SH-SY5Y (cell line): ENCODE results near the gene KRT38.

Experiments
- GATA2 ChIP-seq: IDR thresholded peaks from 2 replicates; pipeline ENCODE4 v1.6.1; 2011; ENCODE audit warnings: mild to moderate bottlenecking, low read depth, low read length
- GATA3 ChIP-seq: IDR thresholded peaks from 2 replicates; pipeline ENCODE4 v1.6.1; 2011; ENCODE audit warnings: low read depth, mild to moderate bottlenecking, low read length, moderate library complexity

Gene KRT38

DNA sequence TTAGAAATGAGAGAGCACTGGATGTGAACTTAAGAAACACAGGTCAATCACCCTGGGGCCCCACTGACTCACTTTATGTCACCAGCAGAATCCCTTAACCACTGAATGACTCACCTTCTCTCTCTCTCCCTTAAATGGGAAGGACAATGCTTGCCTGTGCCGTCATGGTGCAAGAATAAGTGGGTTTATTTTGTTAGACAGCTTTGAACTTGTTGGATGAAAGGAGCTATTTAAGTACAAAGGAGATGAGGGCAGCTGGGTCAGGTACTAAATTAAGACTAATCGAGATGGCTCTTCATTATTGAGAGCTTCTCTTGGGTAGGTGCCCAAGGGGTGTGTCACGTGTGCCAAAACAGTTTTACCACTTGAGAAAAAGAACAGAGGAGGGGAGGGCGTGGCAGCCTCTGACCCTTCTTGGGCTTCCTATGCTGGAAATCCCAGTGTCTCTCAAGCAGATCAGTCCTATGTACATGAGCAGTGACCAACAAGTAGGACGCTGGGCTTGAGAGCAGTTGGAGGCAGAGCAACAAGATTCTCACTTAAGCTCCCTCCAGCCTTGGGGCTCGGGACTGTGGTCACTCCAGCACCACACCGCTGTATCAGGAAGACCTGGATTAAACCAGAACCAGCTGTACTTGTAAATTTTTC, 36.6 kb downstream of the KRT38 start:
- TF ChIP-seq GATA3 (no peak), GATA2 (no peak)

DNA sequence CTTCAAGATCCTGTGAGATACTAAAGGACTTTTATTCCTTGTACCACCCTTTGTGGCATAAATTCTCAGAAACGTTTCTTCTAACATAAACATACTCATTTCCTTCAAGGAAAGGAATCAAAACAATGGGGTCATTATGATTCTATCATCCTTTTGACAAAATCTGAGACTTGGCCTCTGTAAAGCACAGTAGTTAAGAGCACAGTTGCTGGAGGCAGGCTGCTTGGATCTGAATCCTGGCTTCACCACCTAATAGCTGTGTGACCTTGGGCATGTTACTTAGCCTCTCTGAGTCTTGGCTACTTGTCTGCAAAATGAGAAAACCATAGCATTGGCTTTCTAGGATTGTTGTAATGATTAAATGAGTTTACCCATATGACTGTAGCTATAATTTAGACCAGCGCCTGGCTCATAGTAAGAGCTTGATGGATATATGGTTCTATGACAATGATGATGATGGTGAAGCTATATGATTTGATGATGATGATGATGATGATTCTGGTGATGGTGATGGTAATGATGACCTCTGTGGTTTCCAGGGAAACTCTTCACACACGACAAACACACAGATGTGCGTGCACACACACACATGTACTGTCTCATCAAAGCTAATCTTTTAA, 37.3 kb downstream of the KRT38 start:
- TF ChIP-seq GATA2 (no peak), GATA3 (no peak)

DNA sequence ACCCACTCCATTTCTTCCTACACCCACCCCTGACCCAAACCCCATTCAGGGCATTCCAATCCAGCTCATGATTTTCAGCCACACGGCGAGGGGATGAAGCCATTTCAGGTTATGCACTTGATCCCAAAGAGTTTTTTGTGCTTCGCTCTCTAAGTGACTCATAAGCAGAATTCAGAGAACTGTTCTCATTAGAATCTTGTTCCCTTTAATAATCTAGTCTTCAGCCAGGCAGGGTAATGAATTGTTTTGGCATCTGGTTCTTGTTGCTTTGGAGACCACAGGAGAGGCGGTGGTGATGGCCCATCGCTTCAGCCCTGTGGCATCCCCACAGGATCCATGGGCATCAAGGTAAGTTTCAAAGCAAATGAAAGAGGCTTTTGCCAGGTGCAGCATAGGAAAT, 38.6 kb downstream of the KRT38 start:
- TF ChIP-seq GATA2: no peak
- TF ChIP-seq GATA3: no peak

DNA sequence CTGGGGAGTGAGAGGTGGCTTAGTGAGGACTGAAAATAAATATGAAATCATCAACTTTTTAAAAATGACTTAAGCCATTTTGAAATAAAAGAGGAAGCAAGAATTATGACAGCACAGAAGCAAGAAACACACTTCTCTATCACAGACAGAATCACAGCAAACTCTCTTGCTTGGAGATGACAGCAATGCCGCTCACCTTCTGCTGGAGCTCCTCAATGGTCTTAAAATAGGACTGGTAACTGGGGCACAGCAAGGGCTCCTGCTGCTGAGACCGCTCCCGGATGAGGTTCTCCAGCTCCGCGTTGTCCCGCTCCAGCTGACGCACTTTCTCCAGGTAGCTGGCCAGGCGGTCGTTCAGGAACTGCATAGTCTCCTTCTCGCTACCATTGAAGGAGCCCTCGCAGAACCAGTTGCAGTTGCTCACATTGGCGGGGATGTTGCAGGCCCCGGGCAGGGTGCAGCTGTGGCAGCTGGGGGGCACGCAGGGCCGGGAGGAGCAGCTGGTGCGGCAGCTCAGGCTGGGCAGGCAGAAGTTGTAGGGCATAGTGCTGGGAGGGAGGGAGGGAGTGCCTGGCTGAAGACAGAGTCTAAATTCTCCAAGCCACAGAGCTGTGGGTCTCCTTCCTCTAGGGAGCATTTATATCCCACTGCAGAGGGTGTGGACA, 43.7 kb downstream of the KRT38 start, which contains the start of gene KRT31:
Gene KRT31, minus strand, starts transcription at position 613 of the 665 bp plus-strand sequence. Its CDS starts 69 bp downstream, at position 544.
- no peak for TF ChIP-seq GATA3
- TF ChIP-seq GATA2: no peak

DNA sequence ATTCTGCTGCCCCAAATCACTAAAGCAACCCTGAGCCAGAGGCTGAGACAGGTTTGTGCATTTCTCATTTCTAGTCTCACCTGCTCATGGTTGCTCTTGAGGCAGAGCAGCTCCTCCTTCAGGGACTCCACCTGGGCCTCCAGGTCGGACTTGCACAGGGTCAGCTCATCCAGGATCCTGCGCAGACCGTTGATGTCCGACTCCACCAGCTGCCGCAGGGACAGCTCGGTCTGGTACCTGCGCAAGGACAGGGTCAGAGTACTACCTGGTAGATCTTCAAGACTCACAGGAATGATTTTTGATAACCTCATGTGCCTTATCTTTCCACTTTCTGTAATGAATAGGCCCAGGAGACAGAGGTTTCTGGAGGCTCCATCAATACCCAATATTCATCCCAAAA, 44.4 kb downstream of the KRT38 start:
- TF ChIP-seq GATA2: no peak
- no peak for TF ChIP-seq GATA3

DNA sequence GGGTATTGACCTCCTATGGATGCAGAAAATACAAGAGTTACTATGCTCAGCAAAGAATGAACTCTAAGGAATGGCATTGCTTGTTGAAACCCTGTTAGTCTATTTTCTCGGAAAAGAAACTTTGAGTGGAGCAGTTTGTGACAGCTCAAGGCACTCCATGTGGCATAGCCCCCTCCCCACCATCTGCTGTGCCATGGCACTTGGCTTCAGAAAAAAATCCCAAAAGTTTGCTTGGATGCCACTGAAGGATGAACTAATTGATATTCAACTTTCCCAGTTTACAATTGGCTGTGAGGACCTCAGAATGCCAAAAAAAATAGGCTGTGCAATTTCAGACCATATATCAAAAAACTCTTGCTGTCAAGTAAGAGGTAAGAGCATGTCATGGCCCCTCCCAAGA, 45.2 kb downstream of the KRT38 start:
- TF ChIP-seq GATA2 (no peak), GATA3 (no peak)

DNA sequence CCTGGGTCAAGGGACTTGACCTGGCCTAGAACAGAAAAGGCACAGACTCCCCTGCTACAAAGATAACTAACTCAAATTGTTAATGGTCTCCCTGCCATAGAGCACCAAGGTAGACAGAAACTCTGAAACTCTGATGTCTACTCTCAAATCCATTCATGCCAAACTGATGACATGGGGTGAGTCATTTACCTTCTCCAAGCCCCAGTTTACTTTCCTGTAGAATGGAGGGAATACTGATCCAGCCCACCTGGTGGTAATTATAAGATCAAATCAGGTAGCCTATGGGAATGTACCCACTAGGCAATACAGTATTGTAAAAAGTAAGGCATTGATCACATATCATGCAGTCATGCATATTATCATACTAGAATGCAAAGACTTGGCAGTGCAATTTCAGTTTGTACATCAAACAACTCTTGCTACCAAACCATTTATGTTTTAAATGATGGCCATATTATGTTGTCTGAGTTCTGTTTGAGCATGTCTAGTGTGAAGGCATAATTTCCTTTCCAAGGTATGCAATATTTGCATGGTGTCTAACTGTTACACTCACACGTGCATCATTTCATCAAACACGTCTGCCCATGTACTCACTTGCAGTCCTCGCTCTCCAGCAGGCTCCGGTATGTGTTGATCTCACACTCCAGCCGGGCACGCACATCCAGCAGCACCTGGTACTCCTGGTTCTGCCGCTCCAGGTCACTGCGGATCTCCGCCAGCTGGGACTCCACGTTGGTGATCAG, 46.4 kb downstream of the KRT38 start:
- TF ChIP-seq GATA3 (no peak), GATA2 (no peak)

DNA sequence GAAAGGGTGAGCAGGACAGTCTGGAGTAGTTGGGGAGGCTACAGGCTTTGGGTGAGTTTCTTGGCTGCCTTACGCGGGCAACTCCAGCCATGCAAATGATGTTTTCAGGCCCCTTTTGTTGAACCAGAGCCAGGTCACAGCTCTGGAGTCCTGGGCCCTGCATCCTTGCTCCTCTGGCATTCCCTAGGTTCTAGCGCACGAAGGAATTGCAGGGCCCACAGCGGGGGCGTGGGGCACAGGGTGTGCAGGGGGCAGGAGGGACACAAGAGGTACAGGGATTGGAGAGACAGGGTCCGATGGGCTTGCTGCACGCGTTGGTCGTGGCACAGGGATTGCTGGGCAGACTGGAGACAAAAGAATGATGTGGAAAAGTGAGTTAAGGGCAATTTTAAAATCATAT, 47.0 kb downstream of the KRT38 start:
- no peak for TF ChIP-seq GATA3
- TF ChIP-seq GATA2: no peak

DNA sequence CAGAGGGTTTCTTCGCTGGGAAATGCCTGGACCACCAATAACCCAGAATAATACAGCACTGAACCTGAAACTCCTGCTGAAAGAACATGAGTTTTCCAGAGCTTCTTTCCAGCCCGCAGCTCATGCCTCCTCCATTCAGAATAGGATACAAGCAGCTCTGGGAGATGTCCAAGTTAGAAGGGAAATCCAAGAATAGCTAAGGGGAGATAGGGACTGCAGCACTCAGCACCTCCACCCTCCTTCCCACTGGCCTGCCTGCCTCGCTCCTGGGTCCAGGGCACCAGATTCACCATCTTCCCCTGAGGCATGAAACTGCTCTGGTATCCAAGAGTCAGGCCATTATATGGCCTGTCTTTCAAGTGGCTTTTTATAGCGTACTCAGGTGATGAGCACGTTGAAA, 47.5 kb downstream of the KRT38 start:
- no peak for TF ChIP-seq GATA3
- TF ChIP-seq GATA2: no peak

DNA sequence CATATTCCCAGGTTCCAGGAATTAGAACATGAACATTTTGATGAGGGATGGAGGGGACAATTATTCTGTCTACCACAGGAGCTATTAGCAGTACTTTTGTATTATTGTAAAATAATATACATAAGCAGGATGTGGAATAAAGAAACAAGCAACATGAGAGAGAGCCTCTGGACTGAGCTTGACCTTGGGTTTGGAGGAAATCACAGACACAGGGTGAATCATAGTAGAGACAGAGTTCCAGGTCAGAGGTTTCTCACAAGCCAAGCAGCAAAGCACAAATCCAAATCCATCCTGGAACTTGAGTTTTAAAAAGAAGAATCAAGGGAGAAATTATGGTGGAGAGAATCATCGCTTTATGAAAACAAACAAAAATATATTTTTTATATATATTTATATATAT, 48.5 kb downstream of the KRT38 start:
- TF ChIP-seq GATA3 (no peak), GATA2 (no peak)

DNA sequence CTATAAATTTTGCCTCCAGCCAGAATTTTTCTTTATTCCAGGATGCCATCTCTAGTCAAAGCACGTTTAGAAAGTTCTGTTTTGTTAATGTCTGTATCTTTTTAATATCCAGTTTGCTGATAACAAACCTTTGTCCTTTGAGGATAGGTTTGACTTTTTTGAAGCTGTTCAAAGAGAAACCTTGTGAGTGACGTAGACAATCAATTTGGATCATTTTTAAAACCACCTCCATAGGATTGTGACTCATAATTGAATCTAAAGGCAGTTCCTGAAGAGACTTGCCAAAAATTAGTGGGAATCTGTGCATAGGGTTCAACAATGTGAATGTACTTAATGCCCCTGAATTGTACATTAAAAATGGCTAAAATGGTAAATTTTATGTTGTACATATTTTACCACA, 49.2 kb downstream of the KRT38 start:
- no peak for TF ChIP-seq GATA2
- no peak for TF ChIP-seq GATA3

DNA sequence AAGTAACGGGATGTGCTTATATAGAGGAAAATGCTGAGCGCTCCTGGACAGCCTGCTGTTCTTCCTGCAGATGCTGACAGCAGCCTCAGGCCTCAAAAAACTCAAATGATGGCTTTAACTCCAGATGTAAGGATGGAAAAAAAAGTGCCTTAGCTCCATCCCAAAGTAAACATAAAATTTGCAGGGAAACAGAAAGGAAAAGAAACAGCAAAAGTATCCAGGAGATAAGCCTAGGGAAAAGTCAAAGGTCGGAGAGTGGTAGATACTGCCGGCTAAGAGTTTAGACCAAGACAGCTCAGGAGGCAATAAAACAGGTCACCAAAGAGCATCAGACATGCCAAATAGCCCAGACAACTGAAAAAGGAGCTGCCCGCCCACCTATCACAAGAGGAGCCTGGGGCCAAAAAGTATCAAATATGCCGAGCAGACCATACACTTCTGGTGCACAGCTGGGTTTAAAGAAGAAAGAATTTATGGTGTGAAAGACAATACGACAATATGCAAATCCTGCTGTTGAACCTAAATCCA, 50.3 kb downstream of the KRT38 start:
- TF ChIP-seq GATA2 (no peak), GATA3 (no peak)

DNA sequence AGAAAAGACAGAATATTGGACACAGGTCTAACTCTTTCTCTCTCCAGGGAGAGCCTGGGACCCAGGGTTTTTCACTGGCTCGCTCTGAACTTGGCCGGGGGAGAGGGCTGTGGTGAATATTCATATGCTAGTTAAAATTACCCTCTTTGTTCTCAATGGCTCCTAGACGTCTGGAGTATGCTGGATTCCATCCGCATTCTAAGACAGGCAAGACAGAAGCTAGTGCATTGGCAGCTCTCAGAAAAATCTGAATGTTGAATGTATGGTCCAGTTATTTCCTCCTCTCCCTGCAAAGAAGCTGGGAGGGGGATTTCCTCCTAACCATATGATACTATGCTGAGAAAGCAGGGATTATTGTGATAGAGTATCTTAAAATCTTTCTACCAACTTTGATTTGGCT, 53.1 kb downstream of the KRT38 start:
- no peak for TF ChIP-seq GATA3

DNA sequence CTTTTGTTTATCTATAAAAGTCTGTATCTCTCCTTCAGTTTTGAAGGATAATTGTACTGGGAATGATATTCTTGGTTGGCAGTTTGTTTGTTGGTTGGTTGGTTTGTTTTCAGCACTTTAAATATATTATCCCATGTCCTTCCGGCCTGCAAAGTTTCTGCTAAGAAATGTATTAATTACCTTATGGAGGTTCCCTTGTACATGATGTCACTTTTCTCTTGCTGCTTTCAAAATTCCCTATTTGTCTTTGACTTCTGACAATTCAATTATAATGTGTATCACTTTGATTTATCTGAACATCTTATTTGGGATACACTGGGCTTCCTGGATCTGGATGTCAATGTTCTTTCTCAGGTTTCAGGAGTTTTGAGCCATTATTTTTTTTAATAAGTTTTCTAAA, 54.6 kb downstream of the KRT38 start:
- TF ChIP-seq GATA3 (no peak), GATA2 (no peak)
